Measurements from ENCODE around the gene ARHGEF1.
"Not testable (repeated sequence)": the region's sequence is repeated elsewhere in the genome, so short reads cannot be mapped to it uniquely, and the experiment has no call there.

Gene ARHGEF1

DNA sequence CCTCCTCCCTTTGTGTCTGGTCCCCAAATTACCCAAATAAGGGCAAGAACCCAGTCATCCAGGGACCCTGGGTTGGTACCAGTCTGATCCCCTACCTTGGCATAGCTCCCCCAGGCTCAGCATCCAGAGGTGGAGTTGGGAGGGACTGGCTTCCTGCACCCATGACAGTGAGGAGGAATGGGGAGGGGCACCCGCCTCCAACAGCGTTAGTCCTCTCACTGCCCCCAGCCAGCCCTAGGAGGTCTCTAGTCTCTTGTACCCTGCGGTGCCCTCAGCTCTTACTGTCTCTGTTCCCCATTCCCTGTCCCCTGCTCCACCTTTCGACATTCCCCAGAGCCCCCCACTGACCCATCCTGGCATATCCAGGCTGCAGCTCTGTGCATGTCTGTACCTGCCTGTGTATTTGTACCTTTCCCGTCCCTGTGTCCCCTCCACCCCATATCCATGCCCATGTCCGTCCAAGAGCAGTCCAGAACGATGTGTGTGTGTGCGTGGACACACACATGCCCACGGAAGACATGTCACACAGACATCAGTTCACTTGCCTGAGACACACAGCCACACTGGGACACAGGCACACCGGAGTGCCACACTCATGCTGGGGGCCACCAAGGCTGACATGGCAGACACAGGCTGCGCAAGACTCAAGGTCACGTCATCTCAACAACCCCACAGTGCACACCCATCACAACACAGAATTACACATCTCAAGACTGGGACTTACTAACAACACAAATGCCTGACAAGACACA is 27.4 kb downstream of the ARHGEF1 start:
- no peak overlapping the region for H3K4me3 ChIP-seq (ENCODE audit: low read length)
- no peak overlapping the region for H3K27ac ChIP-seq (ENCODE audit: low read length)
- peaks cover 67% of the 10 kb centered on the region for H3K27me3 ChIP-seq (ENCODE audit: insufficient read depth, low read length)
- no peaks in the 10 kb centered on the region for H3K4me1 ChIP-seq (ENCODE audit: insufficient read depth, low read length)
- no peak overlapping the region for H3K9ac ChIP-seq (ENCODE audit: low read depth, low read length)
- H3K36me3 ChIP-seq (ENCODE audit: insufficient read depth, low read depth, low read length) = peaks cover 5% of the 10 kb centered on the region
- peaks cover 2% of the 10 kb centered on the region; the same call in 1 of the 2 replicates for H3K9me3 ChIP-seq (ENCODE audit: insufficient read depth, low read depth, low read length)

DNA sequence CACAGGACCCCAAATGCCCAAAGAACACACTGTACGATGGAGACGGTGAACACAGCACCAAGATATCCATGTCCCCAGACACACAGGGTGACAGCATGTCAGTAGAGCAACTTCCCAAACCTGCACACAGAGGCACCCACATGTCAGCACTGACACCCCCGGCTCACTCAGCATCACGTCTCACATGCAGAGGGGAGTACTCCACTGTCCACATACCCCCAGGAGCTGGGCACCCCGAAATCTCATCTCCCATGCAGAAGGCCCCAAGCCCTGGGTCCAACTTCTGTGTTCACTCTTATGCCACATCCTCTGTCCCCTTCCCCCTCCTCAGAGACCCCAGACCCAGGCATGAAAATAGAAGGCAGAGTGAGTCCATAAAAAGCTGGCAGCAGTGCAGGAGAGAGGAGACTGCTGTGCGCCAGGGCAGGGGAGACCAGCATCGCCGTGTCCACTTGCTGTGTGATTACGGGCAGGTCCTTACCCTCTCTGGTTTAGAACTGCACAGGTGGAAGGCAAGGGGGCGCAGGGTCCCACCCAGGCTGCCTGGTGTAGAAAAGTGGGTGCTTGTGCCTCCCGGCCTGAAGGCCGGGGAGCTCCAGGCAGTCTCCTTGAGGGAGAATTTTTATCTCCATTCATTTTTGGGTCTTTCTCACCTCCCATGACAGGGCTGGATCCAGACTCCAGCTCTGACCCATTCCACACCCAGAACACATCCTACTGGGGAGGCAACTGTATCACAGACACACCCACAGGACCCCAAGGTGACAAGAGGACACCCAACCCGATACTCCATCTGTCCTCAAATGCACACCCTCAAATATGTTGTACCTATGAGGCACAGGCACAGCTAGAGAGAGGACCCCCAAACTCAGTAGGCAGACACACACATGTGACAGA is 28.3 kb downstream of the ARHGEF1 start:
- Histone ChIP-seq H3K36me3 (ENCODE audit: insufficient read depth, low read depth, low read length) (no peaks in the 10 kb centered on the region), H3K9me3 (ENCODE audit: insufficient read depth, low read depth, low read length) (peaks cover 3% of the 10 kb centered on the region; the same call in 1 of the 2 replicates), H3K4me1 (ENCODE audit: insufficient read depth, low read length) (no peaks in the 10 kb centered on the region), H3K27me3 (ENCODE audit: insufficient read depth, low read length) (peaks cover 76% of the 10 kb centered on the region), H3K27ac (ENCODE audit: low read length) (no peak overlapping the region), H3K9ac (ENCODE audit: low read depth, low read length) (no peak overlapping the region), H3K4me3 (ENCODE audit: low read length) (no peak overlapping the region)

DNA sequence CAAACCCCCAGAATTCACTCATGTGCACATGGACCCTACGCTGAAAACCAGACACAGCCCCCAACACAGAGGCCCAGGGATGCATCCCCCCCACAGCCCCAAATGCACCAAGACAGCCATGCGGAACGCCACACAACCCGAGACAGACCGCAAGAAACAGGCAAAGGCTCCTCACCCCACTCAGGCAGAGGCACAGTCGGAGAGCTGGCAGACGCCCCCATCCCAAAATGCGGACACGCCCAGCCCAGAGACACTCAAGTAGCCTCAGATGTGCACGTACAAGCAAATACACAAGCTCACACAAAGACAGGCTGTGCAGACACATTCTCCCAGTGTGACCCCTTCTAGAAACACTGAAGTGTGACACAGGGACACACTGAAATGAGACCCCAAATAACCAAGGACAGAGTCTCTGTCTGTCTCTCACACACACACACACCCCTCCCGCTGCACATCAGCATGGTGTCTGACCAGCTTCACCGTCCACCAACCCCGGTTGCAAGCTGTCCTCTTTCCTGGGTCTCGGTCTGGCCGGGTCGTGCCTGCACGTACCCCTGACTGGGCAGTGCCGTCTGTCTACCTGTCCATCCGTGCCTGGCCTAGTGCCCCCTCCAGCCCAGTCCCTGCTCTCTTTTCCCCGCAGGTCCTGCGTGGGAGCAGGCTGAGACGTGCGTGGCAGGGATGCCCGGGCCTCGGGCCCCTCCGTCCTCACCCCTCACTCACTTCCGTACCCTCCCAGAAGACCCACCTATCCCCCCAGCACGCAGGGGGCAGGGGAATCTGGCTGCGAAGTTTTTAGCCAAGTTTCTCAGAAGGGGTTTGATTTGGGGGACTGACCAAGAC is 29.1 kb downstream of the ARHGEF1 start:
- peaks cover 84% of the 10 kb centered on the region for H3K27me3 ChIP-seq (ENCODE audit: insufficient read depth, low read length)
- peak overlapping the region; percentile 50; the same call in 1 of the 2 replicates for H3K4me3 ChIP-seq (ENCODE audit: low read length)
- H3K36me3 ChIP-seq (ENCODE audit: insufficient read depth, low read depth, low read length) = no peaks in the 10 kb centered on the region
- no peak overlapping the region for H3K9ac ChIP-seq (ENCODE audit: low read depth, low read length)
- H3K4me1 ChIP-seq (ENCODE audit: insufficient read depth, low read length) = no peaks in the 10 kb centered on the region
- peaks cover 3% of the 10 kb centered on the region; the same call in 1 of the 2 replicates for H3K9me3 ChIP-seq (ENCODE audit: insufficient read depth, low read depth, low read length)
- no peak overlapping the region for H3K27ac ChIP-seq (ENCODE audit: low read length)

DNA sequence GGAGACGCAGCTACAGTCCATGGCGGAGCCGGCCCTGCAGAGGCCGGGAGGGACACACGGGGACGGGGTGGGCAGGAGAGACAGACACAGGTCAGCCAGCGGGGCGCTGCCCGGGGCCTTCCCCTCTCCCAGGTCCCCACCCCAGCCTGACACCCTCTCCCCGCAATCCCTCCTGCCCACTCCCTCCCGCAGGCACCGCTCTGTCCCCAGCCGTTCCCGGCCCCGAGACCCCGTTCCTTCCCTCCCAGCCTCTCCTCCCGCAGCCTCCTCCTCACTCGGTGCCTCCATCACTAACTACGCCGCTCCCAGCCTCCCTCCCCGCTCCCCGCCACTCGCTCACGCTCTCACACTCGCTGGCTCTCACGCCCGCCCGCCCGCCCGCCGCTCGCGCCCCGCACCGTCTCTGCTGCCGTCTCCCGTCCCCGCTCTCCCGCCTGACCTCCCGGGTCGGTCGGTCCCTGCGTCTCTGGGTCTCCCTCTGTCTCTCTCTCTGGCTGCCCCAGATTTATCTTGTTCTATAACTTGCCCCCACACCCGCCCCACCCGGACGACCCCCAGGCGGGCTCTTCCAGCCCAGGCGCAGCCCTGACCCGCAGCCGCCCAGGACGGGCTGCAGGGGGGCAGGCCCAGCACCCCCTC is 30.0 kb downstream of the ARHGEF1 start:
- Histone ChIP-seq H3K36me3 (ENCODE audit: insufficient read depth, low read depth, low read length) (no peaks in the 10 kb centered on the region), H3K27ac (ENCODE audit: low read length) (no peak overlapping the region), H3K9me3 (ENCODE audit: insufficient read depth, low read depth, low read length) (peaks cover 3% of the 10 kb centered on the region; the same call in 1 of the 2 replicates), H3K9ac (ENCODE audit: low read depth, low read length) (no peak overlapping the region), H3K4me1 (ENCODE audit: insufficient read depth, low read length) (no peaks in the 10 kb centered on the region), H3K4me3 (ENCODE audit: low read length) (peak overlapping the region; percentile 50; the same call in 1 of the 2 replicates), H3K27me3 (ENCODE audit: insufficient read depth, low read length) (peaks cover 93% of the 10 kb centered on the region)

DNA sequence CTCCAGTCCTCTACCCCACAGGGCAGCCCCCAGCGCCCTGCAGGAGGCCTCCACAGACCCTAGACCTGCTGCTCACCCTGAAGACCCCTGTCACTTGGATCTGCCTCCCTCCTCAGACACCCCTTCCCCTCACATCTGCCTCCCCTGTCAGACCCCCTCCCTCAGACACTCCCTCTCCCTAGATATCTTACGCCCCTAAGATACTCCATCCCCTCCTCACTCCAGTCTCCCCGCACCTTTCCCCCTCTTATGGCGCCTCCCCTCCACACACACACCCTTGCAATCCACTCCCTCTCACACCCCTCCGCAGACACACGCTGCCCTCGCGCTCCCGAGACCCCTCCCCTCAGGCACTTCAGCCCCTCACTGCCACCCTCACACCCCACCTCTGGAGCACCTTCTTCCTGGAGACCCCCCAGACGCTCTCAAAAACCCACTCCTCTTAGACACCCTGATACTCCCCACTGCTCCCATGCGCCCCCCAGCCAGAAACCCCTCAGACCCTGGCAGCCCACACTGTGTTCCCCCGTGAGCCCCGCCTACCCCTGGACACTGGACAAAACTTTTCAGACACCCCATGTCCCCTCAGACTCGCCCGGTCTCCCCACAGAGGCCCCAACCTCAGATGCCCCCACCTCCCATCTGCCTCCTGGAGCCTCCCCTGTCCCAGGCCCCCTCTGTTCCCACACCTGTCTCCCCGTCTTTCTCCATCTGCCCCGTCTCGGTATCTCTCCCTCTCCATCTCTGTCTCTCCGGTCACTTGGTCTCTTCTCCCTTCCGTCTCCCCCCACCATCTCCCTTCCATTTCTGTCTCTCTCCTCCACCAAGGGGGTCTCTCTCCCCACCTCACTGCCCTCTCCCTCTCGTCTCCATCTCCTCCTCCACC is 30.8 kb downstream of the ARHGEF1 start:
- Histone ChIP-seq H3K4me3 (ENCODE audit: low read length) (no peak overlapping the region), H3K9ac (ENCODE audit: low read depth, low read length) (no peak overlapping the region), H3K36me3 (ENCODE audit: insufficient read depth, low read depth, low read length) (no peaks in the 10 kb centered on the region), H3K27ac (ENCODE audit: low read length) (no peak overlapping the region), H3K4me1 (ENCODE audit: insufficient read depth, low read length) (no peaks in the 10 kb centered on the region), H3K9me3 (ENCODE audit: insufficient read depth, low read depth, low read length) (peaks cover 3% of the 10 kb centered on the region; the same call in 1 of the 2 replicates), H3K27me3 (ENCODE audit: insufficient read depth, low read length) (peaks cover 100% of the 10 kb centered on the region)

DNA sequence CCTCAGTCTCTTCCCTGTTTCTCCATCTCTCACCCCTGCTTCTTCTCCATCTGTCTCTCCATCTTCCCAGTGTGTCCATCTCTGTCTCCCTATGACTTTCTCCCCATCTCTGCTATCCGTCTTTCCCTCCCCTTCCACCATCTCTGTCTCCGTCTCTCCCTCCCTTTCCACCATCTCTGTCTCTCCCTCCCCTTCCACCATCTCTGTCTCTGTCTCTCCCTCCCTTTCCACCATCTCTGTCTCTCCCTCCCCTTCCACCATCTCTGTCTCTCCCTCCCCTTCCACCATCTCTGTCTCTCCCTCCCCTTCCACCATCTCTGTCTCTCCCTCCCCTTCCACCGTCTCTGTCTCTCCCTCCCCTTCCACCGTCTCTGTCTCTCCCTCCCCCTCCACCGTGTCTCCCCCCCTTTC is 31.4 kb downstream of the ARHGEF1 start:
- H3K27me3 ChIP-seq (ENCODE audit: insufficient read depth, low read length) = peaks cover 100% of the 10 kb centered on the region
- not testable (repeated sequence) for H3K9ac ChIP-seq (ENCODE audit: low read depth, low read length); H3K4me1 ChIP-seq (ENCODE audit: insufficient read depth, low read length); H3K36me3 ChIP-seq (ENCODE audit: insufficient read depth, low read depth, low read length); H3K4me3 ChIP-seq (ENCODE audit: low read length); H3K27ac ChIP-seq (ENCODE audit: low read length); H3K9me3 ChIP-seq (ENCODE audit: insufficient read depth, low read depth, low read length)

DNA sequence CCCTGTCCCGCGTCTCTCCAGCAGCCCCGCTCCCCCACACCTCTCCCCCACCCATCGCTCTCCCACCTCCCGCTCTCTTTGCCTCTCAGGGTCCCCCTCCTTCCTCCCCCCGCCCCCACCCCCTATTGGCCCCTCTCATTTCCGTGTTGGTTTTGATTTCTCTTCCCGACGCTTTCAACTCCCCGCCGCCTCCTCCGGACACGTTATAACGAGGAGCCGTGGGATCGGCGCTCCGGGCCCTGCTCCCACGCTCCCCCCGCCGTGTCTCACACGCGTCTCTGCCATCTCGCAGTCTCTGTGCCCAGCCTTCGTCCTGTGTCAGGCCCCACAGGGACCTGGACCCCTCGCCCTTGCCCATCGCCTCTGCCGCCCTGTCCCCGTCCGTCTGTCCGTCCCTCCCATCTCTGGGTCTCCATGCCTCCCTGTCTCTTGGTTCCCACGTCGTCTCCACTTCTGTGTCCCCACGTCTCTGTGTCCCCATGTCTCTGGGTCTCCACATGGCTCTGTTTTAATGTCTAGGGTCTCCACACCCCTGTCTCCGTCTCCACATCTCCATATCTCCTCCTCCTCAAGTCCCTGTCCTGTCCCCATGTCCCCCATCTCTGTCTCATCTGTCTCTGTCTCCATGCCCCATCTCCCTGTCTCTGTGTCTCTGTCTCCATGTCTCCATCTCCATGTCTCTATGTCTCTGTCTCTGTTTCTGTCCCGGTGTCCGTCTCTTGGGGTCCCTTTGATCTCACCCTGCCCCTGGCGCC is 32.2 kb downstream of the ARHGEF1 start:
- H3K27me3 ChIP-seq (ENCODE audit: insufficient read depth, low read length) = peaks cover 100% of the 10 kb centered on the region
- H3K9ac ChIP-seq (ENCODE audit: low read depth, low read length) = no peak overlapping the region

DNA sequence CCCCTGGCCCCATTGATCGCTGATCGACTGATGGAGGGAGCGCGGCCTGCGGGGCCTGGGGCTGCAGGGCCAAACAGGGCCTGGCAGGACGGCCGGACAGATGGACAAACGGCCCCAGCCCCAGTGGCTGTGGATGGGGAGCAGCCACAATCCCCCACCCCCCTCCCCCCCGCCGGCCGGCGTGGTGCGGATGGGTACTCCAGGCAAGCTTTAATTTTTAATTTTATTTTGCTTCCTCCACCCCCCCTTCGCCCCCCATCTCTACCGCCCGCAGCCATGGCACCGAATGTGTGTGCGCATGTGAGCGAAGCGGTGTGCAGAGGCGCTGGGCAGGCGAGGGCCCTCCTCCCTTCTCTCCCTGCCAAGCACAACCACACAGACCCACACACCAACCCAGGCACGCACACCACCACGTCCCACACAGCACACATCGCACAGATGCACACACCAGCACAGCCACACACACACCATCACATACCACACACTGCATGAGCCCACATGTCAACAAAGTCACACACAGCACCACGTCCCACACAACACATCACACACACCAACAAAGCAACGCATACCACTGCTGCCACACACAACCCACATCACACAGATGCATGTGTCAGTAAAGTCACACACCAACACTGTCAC is 32.9 kb downstream of the ARHGEF1 start:
- no peak overlapping the region for H3K27ac ChIP-seq (ENCODE audit: low read length)
- H3K9ac ChIP-seq (ENCODE audit: low read depth, low read length) = no peak overlapping the region
- peaks cover 100% of the 10 kb centered on the region for H3K27me3 ChIP-seq (ENCODE audit: insufficient read depth, low read length)
- no peaks in the 10 kb centered on the region for H3K36me3 ChIP-seq (ENCODE audit: insufficient read depth, low read depth, low read length)
- peaks cover 3% of the 10 kb centered on the region for H3K9me3 ChIP-seq (ENCODE audit: insufficient read depth, low read depth, low read length)
- no peak overlapping the region for H3K4me3 ChIP-seq (ENCODE audit: low read length)
- H3K4me1 ChIP-seq (ENCODE audit: insufficient read depth, low read length) = no peaks in the 10 kb centered on the region

More for the DNA sequence above, 32.2 kb downstream of the ARHGEF1 start:
- peaks cover 3% of the 10 kb centered on the region for H3K9me3 ChIP-seq (ENCODE audit: insufficient read depth, low read depth, low read length)
- H3K4me1 ChIP-seq (ENCODE audit: insufficient read depth, low read length) = no peaks in the 10 kb centered on the region
- H3K4me3 ChIP-seq (ENCODE audit: low read length) = no peak overlapping the region
- no peaks in the 10 kb centered on the region for H3K36me3 ChIP-seq (ENCODE audit: insufficient read depth, low read depth, low read length)
- H3K27ac ChIP-seq (ENCODE audit: low read length) = no peak overlapping the region

DNA sequence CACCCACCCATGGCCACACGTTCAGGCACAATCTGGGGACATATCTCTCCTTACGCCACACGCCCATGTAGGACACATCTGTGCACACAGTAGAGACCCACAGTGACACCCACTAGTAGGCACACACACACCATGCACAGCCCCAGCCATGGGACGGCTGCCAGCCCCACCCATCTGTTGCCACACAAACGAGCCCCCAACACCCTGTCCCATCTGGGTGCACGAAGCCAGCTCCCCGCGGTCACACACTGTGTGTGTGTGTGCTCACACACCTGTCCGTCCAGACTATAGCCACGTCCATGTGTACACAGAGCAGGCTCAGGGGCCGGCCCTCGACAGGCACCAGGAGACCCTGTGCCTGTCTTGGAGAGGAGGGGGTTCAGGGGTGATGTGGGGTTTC is 34.7 kb downstream of the ARHGEF1 start:
- H3K9me3 ChIP-seq (ENCODE audit: insufficient read depth, low read depth, low read length) = peaks cover 3% of the 10 kb centered on the region
- no peak overlapping the region for H3K9ac ChIP-seq (ENCODE audit: low read depth, low read length)

More for the DNA sequence above, 34.7 kb downstream of the ARHGEF1 start:
- Histone ChIP-seq H3K4me1 (ENCODE audit: insufficient read depth, low read length) (0 out of 2 replicates have a peak, but pooled peaks cover 3% of the 10 kb centered on the region), H3K36me3 (ENCODE audit: insufficient read depth, low read depth, low read length) (no peaks in the 10 kb centered on the region), H3K27ac (ENCODE audit: low read length) (no peak overlapping the region), H3K27me3 (ENCODE audit: insufficient read depth, low read length) (peaks cover 100% of the 10 kb centered on the region), H3K4me3 (ENCODE audit: low read length) (no peak overlapping the region)
